ENCODE data around the gene SPON1. TPM values are rescaled to one million over a fixed set of nuclear protein-coding genes. Genes with fewer than 3 reads are reported as not detected.

SPON1 gene
- total RNA-seq, 1 experiment from 2014 or later = 0.20 TPM

DNA sequence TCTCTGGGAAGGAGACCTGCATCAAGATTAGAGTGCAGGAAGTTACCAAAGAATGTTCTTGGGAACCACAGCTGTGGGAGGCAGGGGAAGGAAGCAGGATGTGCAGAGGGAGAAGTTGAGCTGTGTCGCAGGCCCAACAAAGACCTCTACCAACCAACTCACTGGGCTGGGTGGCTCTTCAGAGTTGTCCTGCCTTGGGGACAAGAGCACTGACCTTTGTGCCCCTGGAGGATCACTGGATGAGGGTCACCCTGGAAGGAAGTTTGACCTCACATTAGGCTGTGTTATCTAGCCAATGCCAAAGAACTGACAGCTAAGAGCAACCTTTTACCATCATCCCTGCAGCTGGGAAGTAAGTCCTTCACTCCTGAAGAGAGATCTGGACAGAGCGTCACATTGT, 265.8 kb downstream of the SPON1 start:
- no CpG with 5 or more reads among the region's 2 CpGs for WGBS (ENCODE audit: extremely low coverage, insufficient read length, low lambda C conversion rate)
- no peak overlapping the region for H3K4me2 ChIP-seq (ENCODE audit: insufficient read depth, insufficient read length, low read length)
- no peak overlapping the region for H3K4ac ChIP-seq (ENCODE audit: low read depth, low read length)
- Mint-ChIP-seq H3K27ac (no peak overlapping the region), H3K27me3 (ENCODE audit: low read depth) (peaks cover 8% of the 10 kb centered on the region), H3K36me3 (ENCODE audit: insufficient read depth in 1 of 3, low read depth in 3 of 3) (peaks cover 0 to 9% (median 0%) of the 10 kb centered on the region in 3 experiments; a peak in 3 of 7 replicates), H3K4me3 (no peak overlapping the region), H3K9me3 (peaks cover 3 to 4% of the 10 kb centered on the region in 2 experiments; a peak in 4 of 5 replicates), H3K4me1 (peaks cover 55 to 59% of the 10 kb centered on the region in 2 experiments)
- no peak overlapping the region for H2BK20ac ChIP-seq (ENCODE audit: low read depth, low read length, poor library complexity, severe bottlenecking)
- no peak overlapping the region for H2AFZ ChIP-seq (ENCODE audit: low read length)
- peaks cover 13% of the 10 kb centered on the region; the same call in 1 of the 2 replicates for H3K4me1 ChIP-seq (ENCODE audit: insufficient read depth, low read length)
- TF ChIP-seq, protein P1, sequence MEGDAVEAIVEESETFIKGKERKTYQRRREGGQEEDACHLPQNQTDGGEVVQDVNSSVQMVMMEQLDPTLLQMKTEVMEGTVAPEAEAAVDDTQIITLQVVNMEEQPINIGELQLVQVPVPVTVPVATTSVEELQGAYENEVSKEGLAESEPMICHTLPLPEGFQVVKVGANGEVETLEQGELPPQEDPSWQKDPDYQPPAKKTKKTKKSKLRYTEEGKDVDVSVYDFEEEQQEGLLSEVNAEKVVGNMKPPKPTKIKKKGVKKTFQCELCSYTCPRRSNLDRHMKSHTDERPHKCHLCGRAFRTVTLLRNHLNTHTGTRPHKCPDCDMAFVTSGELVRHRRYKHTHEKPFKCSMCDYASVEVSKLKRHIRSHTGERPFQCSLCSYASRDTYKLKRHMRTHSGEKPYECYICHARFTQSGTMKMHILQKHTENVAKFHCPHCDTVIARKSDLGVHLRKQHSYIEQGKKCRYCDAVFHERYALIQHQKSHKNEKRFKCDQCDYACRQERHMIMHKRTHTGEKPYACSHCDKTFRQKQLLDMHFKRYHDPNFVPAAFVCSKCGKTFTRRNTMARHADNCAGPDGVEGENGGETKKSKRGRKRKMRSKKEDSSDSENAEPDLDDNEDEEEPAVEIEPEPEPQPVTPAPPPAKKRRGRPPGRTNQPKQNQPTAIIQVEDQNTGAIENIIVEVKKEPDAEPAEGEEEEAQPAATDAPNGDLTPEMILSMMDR (conservative IDR thresholded peaks at IDR 0.05) = no peak
- no peak overlapping the region for H3K56ac ChIP-seq (ENCODE audit: insufficient read length, low read depth, low read length)
- H2BK120ac ChIP-seq (ENCODE audit: low read depth, low read length, poor library complexity, severe bottlenecking) = no peak overlapping the region
- no peaks in the 10 kb centered on the region for H3K79me2 ChIP-seq (ENCODE audit: insufficient read depth, low read length)
- H2BK12ac ChIP-seq (ENCODE audit: insufficient read length, low read depth, low read length) = no peak overlapping the region
- no peaks in the 10 kb centered on the region for H3K23me2 ChIP-seq (ENCODE audit: insufficient read length, low read depth, low read length, poor library complexity, severe bottlenecking)
- no peak overlapping the region for H4K91ac ChIP-seq (ENCODE audit: insufficient read length, low read depth, low read length)
- H3K9me3 ChIP-seq (ENCODE audit: control insufficient read depth, low read depth, low read length) = no peaks in the 10 kb centered on the region
- H4K5ac ChIP-seq (ENCODE audit: insufficient read length, low read depth, low read length) = no peak overlapping the region
- no peak overlapping the region for H2BK5ac ChIP-seq (ENCODE audit: insufficient read length, low read length)
- no peak overlapping the region for H4K8ac ChIP-seq (replicated peaks; ENCODE audit: insufficient read length, low read depth, low read length)
- H3K23ac ChIP-seq (ENCODE audit: insufficient read length, low read depth, low read length) = no peak overlapping the region
- DNase-seq = no peak
- H3K18ac ChIP-seq (ENCODE audit: insufficient read length, low read depth, low read length) = no peak overlapping the region
- H3K9ac ChIP-seq (ENCODE audit: extremely low read depth, insufficient read length, low read length) = no peak overlapping the region
- no peak overlapping the region for H2AK5ac ChIP-seq (ENCODE audit: insufficient read length, low read length)
- H3K14ac ChIP-seq (ENCODE audit: insufficient read depth, low read length) = no peak overlapping the region
- H2BK15ac ChIP-seq (ENCODE audit: low read depth, low read length) = no peak overlapping the region
- no peaks in the 10 kb centered on the region for H3K27me3 ChIP-seq (ENCODE audit: insufficient read depth, low read length)
- no peaks in the 10 kb centered on the region for H3K79me1 ChIP-seq (ENCODE audit: insufficient read depth, low read depth, low read length, poor library complexity, severe bottlenecking)
- no peak overlapping the region for H3K27ac ChIP-seq (ENCODE audit: insufficient read length, low read depth, low read length)
- no peaks in the 10 kb centered on the region for H4K20me1 ChIP-seq (ENCODE audit: control insufficient read depth, insufficient read depth, insufficient read length)
- no peak overlapping the region for H3T11ph ChIP-seq (ENCODE audit: low read length)

Measured in H9 (cell line).